Fibroblast of villous mesenchyme (primary cell): ENCODE results near the gene SIRPA. TPM values are rescaled to one million over a fixed set of nuclear protein-coding genes. Genes with fewer than 3 reads are reported as not detected.

ENCODE experiments used
- DNase-seq: peaks from one replicate; pipeline ENCODE4 v3.0.0-alpha.2; 2010; ENCODE audit warnings: low read depth
- H3K4me3 ChIP-seq: 2 replicates; pipeline ENCODE4 v1.5.1; 2011; ENCODE audit warnings: low read depth, mild to moderate bottlenecking, low read length
- total RNA-seq: library from RNA; depleted of rRNA; stranded (reverse); fragments of >200 nt; gene quantifications from 2 replicates; pipeline ENCODE4 v1.2.3, GENCODE V29; 2012
- TF ChIP-seq, protein P1 (sequence below): IDR thresholded peaks from 2 replicates; pipeline ENCODE4 v1.5.1; 2012; ENCODE audit warnings: low read depth, mild to moderate bottlenecking, low read length; ENCODE audit not compliant: insufficient read depth

Gene SIRPA
- total RNA-seq, 1 donor = 3.9 TPM

DNA sequence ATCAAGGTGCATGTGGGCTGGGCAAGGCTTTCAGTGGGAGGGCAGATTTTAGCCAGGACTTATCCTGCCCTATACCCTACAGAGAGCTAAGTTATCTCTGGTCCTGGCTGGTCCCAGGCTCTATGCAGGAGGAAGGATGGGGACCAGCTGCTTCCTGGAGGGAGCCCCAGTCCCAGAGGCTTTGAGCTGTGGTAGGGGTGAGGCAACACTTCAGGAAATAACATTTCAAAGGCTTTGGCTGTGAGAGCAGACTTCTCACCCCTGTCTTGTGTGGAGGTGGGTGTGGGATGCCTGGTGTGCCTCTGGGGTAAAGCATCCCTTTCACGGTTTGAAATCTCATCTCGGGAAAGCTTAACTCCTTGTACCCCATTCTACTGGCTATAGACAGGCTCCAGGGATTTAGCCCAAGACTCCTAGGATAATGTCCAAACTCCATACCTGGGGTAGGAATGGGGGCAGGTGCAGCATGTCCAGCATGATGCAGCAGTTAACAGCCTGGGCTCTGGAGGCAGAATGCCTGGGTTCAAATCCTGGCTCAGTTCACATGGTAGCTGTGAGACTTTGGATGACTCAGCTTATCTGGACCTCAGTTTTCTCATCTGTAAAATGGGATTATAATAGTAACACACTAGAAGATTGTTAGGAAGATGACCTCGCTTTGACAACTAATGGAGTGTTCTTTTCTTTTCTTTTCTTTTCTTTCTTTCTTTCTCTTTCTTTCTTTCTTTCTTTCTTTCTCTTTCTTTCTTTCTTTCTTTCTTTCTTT is 27.5 kb upstream of the SIRPA start:
- DNase-seq = no peak
- H3K4me3 ChIP-seq = no peak overlapping the region
- TF ChIP-seq, protein P1, sequence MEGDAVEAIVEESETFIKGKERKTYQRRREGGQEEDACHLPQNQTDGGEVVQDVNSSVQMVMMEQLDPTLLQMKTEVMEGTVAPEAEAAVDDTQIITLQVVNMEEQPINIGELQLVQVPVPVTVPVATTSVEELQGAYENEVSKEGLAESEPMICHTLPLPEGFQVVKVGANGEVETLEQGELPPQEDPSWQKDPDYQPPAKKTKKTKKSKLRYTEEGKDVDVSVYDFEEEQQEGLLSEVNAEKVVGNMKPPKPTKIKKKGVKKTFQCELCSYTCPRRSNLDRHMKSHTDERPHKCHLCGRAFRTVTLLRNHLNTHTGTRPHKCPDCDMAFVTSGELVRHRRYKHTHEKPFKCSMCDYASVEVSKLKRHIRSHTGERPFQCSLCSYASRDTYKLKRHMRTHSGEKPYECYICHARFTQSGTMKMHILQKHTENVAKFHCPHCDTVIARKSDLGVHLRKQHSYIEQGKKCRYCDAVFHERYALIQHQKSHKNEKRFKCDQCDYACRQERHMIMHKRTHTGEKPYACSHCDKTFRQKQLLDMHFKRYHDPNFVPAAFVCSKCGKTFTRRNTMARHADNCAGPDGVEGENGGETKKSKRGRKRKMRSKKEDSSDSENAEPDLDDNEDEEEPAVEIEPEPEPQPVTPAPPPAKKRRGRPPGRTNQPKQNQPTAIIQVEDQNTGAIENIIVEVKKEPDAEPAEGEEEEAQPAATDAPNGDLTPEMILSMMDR = no peak

DNA sequence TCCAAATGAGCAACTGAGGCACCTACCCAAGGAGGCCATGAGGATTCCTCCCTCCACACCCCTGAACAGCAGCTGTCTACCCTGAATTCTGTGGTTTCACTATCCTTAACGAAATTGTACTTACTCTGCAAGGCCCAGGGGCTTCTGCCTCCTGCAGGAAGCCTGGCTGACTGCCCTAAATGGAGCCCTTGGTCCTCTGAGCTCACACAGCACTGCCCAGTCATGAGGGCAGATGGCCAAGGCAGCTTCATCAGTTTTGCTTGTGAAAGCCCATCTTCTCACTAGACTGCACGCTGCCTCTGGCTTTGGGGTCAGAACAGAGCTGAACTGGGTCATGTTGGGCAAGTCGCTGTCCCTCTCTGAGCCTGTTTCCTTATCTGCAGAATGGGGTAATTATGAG is 26.4 kb upstream of the SIRPA start:
- H3K4me3 ChIP-seq = no peak overlapping the region
- TF ChIP-seq, protein P1 = peak; percentile 15
- peak; percentile 34 for DNase-seq

DNA sequence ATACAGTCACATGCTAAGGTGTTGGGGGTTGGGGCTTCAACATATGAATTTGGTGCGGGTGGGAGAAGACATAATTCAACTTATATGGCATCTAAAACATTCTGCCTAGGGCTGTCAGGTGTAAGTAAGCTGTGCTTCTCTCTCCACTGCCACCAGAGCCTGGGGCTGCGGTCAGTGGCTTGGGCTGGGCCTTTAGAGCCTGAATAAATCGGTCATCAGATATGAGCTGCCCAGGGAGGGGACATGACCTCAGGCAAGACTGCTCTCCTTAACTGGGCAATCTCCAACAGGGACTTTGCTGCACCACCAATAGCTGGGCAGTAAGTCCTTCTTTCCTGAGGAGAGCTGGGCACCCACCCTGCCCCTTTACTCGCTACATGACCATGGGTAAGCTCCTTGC is 24.9 kb upstream of the SIRPA start:
- TF ChIP-seq, protein P1 = no peak
- no peak overlapping the region for H3K4me3 ChIP-seq
- no peak for DNase-seq

DNA sequence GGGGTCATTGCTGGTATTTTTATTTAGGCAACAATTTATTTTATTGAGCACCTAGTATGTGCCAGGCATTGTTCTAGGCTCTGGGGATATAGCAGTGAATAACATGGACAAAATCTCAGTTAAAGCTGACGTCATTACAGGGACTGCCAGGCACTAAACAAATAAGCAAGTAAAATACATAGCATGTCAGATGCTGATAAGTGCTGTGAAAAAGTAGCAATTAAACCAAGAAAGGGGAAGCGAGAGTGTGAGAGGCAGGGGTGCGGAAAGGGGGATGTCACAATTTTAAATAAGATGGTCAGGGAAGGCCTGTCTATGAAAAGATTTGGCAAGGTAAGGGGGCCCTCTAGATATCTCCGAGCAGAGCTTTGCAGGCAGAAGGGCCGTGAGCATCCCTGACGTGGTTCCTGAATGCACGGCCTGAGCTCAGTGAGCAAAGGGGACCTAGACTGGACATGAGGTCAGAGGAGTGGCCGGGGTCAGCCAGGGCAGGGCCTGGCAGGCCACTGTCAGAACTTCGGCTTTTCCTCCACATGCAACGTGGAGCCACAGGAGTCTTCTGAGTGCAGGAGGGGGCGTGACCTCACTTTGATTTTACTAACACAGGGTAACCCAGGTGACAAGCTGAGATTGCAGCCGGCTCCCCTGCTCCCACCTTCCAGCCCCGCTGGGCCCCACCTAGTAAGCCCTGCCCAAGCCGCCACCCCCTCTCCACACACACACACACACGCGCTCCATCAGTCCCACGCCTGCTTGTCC is 24.2 kb upstream of the SIRPA start:
- H3K4me3 ChIP-seq = no peak overlapping the region
- no peak for DNase-seq
- TF ChIP-seq, protein P1 = no peak

DNA sequence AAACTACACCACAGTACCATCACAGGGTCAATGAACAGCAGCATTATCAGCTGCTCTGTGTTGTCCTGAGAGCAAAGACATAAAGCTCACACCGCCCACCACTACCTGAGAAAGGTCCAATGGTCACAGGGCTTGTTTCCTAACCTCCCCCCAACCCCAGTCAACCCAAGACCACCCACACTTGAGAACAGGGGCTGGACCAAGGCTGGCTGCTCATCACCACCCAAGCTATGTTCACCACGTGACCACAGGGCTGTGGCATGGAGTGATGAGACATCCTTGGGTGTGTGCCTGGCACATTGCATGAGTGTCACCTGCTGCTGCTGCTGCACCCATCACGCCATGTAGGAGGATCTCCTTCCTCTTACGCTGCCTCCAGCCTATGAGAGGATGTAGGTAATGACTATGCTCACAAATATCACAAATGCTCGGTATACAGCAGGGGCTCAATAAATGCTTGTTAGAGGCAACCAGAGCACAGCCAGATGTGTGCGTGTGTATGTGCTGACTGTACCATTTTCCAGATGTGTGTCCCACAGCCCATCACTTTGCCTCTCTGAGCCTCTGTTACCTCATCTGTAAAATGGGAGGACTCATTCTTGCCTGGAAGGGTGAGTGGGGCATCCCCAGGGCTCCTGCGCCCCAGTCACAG is 23.3 kb upstream of the SIRPA start:
- TF ChIP-seq, protein P1 = no peak
- H3K4me3 ChIP-seq = no peak overlapping the region
- DNase-seq = no peak

DNA sequence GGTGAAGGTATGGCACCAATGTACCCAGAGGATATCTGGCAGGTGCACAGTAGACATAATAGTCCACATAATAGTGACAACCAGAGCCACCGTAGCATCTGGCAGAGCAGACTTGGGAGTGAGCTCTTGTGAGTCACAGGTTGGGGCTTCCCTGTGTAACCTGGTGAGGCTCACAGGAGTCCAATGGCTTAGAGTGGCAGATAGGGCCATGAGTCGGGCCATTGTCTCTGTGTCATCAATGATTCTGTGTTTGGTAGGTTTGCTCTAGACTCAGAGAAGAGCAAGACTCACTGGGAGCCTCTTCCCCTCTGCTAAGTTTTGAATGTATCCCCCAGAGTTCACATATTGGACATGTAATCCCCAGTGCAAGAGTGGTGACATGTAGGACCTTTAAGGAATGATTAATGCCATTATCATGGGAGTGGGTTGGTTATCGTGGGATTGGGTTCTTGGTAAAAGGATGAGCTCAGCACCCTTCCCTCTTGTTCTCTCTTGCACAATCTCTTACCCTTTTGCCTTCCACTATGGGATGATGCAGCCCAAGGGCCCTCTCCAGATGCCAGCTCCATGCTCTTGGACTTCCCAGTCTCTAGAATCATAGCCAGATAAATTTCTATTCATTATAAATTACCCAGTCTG is 22.6 kb upstream of the SIRPA start:
- H3K4me3 ChIP-seq = no peak overlapping the region
- TF ChIP-seq, protein P1 = no peak
- no peak for DNase-seq
